Measurements from ENCODE around the gene CAPZA2. TPM values are rescaled to one million over a fixed set of nuclear protein-coding genes. Genes with fewer than 3 reads are reported as not detected.
"Not testable (repeated sequence)": the region's sequence is repeated elsewhere in the genome, so short reads cannot be mapped to it uniquely, and the experiment has no call there.

Gene CAPZA2
- total RNA-seq (2021; fragmentation: NEBNext Ultra II Directional; extraction: Animal tissue kit (Norgen Biotek cat#: 25700)), result 100 to 1,000 TPM; 216 to 311 (median 275) TPM
- long read RNA-seq, full-length matches to known transcripts, result 292 of 315 reads
- long read RNA-seq, partial matches to known transcripts, result 10 of 315 reads
- long read RNA-seq, other reads (novel, unspliced or antisense), result 13 of 315 reads

DNA sequence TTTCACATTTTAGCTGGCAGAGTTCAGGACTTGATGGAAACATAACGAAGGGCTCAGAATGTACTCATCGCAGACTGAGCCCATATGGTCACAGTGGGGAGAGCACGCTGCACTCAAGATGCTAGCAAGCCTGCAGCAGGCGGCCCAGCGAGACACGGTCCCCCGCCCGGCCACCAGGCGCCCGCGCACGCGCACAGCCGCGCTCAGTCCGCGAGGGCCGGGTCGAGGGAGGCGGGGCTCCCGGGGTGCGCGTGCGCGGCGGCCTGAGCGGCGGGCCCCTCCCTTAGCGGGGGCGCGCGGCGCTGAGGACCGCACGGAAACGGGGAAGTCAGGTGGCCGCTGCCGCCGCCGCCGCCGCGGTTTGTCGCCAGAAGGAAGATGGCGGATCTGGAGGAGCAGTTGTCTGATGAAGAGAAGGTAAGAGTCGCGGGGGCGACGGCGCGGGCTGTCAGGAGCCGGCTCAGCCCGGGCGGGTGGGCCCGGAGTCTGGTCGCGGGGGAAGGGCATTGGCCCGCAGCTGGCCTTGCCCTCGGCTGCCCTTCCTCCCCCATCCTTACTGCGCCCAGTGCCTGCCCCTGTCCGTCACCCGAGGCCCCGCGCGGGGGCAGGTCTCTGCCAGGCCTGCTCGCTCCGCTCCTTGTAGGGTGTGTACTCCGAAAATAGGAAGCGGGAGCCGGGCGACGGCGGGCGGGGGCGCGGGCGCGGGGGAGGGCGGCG is at the start of gene CAPZA2:
Gene CAPZA2, plus strand, starts transcription at position 354 of the 717 bp plus-strand sequence. Its CDS starts 25 bp downstream, at position 379.
- DNase-seq, result peak; percentile 86
- H3K9me3 Mint-ChIP-seq, result no peaks in the 10 kb centered on the region
- peak within 1 kb of the TSS; percentile 99 for H3K4me3 Mint-ChIP-seq
- peaks cover 4% of the 10 kb centered on the region for H3K27me3 Mint-ChIP-seq (ENCODE audit: insufficient read depth)
- H3K27ac Mint-ChIP-seq, result peak within 1 kb of the TSS; percentile 94
- TF ChIP-seq, protein P1, sequence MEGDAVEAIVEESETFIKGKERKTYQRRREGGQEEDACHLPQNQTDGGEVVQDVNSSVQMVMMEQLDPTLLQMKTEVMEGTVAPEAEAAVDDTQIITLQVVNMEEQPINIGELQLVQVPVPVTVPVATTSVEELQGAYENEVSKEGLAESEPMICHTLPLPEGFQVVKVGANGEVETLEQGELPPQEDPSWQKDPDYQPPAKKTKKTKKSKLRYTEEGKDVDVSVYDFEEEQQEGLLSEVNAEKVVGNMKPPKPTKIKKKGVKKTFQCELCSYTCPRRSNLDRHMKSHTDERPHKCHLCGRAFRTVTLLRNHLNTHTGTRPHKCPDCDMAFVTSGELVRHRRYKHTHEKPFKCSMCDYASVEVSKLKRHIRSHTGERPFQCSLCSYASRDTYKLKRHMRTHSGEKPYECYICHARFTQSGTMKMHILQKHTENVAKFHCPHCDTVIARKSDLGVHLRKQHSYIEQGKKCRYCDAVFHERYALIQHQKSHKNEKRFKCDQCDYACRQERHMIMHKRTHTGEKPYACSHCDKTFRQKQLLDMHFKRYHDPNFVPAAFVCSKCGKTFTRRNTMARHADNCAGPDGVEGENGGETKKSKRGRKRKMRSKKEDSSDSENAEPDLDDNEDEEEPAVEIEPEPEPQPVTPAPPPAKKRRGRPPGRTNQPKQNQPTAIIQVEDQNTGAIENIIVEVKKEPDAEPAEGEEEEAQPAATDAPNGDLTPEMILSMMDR (IDR thresholded peaks at IDR 0.05), result peak; percentile 43; the same call in 1 of the 2 replicates
- H3K36me3 Mint-ChIP-seq (ENCODE audit: low read depth), result peaks cover 22% of the 10 kb centered on the region
- H3K4me1 Mint-ChIP-seq (ENCODE audit: low read depth), result peaks cover 60% of the 10 kb centered on the region

DNA sequence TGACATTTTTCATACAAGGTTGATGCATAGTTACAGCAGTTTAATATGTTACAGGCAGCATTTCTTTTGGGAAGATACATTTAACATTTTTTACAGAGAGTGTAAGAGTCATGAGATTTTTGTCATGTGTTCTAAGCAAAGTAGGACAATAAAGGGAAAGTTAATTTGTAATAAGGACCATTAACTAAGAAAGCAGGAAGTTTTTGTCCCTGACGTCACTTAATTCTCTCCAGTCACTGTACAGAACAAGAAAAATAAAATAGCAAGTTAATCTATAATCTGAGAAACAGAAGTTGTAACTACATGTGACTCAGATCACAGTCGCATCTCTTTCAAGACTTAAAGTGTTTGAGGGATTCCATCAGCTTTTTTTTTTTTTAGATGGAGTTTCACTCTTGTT is 49.5 kb upstream of the CAPZA2 start:
- Mint-ChIP-seq H3K27ac (peak overlapping the region; percentile 2; the same call in 1 of the 2 replicates), H3K4me1 (ENCODE audit: low read depth) (peaks cover 42% of the 10 kb centered on the region), H3K36me3 (ENCODE audit: low read depth) (no peaks in the 10 kb centered on the region), H3K27me3 (ENCODE audit: insufficient read depth) (no peaks in the 10 kb centered on the region), H3K4me3 (no peak overlapping the region), H3K9me3 (no peaks in the 10 kb centered on the region)
- TF ChIP-seq, protein P1 (IDR thresholded peaks at IDR 0.05), result no peak
- no peak for DNase-seq

DNA sequence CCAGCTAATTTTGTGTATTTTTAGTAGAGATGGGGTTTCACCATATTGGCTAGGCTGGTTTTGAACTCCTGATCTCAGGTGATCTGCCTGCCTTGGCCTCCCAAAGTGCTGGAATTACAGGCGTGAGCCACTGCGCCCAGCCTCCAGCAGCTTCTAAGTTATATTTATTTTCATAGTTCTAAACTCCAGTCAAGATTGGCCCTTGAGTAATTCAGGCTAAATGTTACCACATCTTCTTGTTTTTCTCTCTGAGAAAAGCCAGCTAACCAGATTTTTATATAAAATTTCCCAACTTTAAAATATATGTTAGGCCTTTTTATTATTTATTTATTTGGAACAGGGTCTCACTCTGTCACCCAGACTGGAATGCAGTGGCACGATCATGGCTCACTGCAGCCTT is 49.0 kb upstream of the CAPZA2 start:
- H3K36me3 Mint-ChIP-seq (ENCODE audit: low read depth); H3K27me3 Mint-ChIP-seq (ENCODE audit: insufficient read depth); H3K27ac Mint-ChIP-seq; DNase-seq; H3K4me3 Mint-ChIP-seq; H3K9me3 Mint-ChIP-seq: not testable (repeated sequence)
- peaks cover 37% of the 10 kb centered on the region for H3K4me1 Mint-ChIP-seq (ENCODE audit: low read depth)

DNA sequence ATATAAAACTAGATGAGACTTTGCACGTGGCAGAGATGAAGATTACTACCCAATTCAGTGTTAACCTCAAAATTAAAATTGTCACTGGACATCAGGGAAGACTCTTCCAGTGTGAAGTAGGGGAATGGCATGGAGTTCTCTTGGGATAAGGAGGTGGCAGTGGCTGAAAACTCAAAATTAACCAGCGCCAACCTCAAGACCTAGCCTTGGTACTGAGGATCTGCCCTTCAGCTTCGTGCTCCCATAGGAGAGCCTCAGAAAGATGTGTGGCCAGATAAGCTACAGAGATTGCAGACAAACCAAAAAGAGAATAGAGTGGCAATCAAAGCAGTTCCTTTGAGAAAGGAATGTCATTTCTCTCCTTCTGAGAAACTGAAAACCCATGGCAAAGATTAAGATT is 47.3 kb upstream of the CAPZA2 start:
- Mint-ChIP-seq H3K27ac (no peak overlapping the region), H3K36me3 (ENCODE audit: low read depth) (no peaks in the 10 kb centered on the region), H3K9me3 (no peaks in the 10 kb centered on the region), H3K4me1 (ENCODE audit: low read depth) (peaks cover 20% of the 10 kb centered on the region), H3K27me3 (ENCODE audit: insufficient read depth) (peaks cover 3% of the 10 kb centered on the region; the same call in 1 of the 2 replicates), H3K4me3 (no peak overlapping the region)
- DNase-seq, result no peak
- TF ChIP-seq, protein P1 (IDR thresholded peaks at IDR 0.05), result no peak

DNA sequence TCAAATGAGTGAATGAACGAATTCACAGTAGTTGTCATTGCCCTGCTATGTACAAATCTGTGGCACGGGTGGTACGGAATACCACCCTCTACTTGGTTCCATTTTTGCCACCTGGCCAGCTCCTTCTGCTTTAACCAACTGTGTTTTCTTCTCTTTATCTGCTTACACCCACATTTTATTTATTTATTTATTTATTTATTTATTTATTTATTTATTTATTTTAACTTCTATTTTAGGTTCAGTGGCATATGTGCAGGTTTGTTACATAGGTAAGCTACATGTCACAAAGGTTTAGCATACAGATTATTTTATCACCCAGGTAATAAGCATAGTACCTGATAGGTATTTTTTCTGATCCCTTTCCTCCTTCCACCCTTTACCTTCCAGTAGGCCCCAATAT is 42.2 kb upstream of the CAPZA2 start:
- H3K4me1 Mint-ChIP-seq (ENCODE audit: low read depth), result no peaks in the 10 kb centered on the region
- peaks cover 12% of the 10 kb centered on the region; the same call in 1 of the 2 replicates for H3K36me3 Mint-ChIP-seq (ENCODE audit: low read depth)
- H3K27me3 Mint-ChIP-seq (ENCODE audit: insufficient read depth), result peaks cover 8% of the 10 kb centered on the region
- TF ChIP-seq, protein P1 (IDR thresholded peaks at IDR 0.05), result no peak
- H3K9me3 Mint-ChIP-seq, result peaks cover 7% of the 10 kb centered on the region
- no peak overlapping the region for H3K4me3 Mint-ChIP-seq
- H3K27ac Mint-ChIP-seq, result no peak overlapping the region
- no peak for DNase-seq

DNA sequence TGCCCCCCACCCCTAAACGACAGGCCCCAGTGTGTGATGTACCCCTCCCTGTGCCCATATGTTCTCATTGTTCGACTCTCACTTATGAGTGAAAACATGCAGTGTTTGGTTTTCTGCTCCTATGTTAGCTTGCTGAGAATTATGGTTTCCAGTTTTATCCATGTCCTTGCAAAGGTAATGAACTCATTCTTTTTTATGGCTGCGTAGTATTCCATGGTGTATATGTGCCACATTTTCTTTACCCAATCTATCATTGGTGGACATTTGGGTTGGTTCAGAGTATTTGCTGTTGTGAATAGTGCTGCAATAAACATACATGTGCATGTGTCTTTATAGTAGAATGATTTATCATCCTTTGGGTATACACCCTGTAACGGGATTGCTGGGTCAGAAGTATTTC is 40.7 kb upstream of the CAPZA2 start:
- H3K27ac Mint-ChIP-seq; H3K4me3 Mint-ChIP-seq; DNase-seq; H3K9me3 Mint-ChIP-seq; H3K4me1 Mint-ChIP-seq (ENCODE audit: low read depth): not testable (repeated sequence)
- H3K36me3 Mint-ChIP-seq (ENCODE audit: low read depth), result peaks cover 15% of the 10 kb centered on the region; the same call in 1 of the 2 replicates
- peaks cover 11% of the 10 kb centered on the region for H3K27me3 Mint-ChIP-seq (ENCODE audit: insufficient read depth)

All from HFFc6 (cell line).